HEK293 (cell line): ENCODE data around the gene S100PBP.

ENCODE experiments used
- ATF2 ChIP-seq: fragments of 450-650 bp; formaldehyde crosslinking; IDR thresholded peaks from 2 replicates; pipeline ENCODE4 v1.5.1; 2016; ENCODE audit warnings: missing biosample characterization, missing genetic modification characterization, low read depth
- BCL11A ChIP-seq: fragments of 450-650 bp; formaldehyde crosslinking; IDR thresholded peaks from 2 replicates; pipeline ENCODE4 v1.5.1; 2016; ENCODE audit warnings: low read depth, missing biosample characterization, missing genetic modification characterization
- BCL11B ChIP-seq: fragments of 450-650 bp; formaldehyde crosslinking; IDR thresholded peaks from 2 replicates; pipeline ENCODE4 v1.5.1; 2016; ENCODE audit warnings: low read depth, missing biosample characterization, missing genetic modification characterization
- MZF1 ChIP-seq: fragments of 450-650 bp; formaldehyde crosslinking; IDR thresholded peaks from 2 replicates; pipeline ENCODE4 v1.5.1; 2017; ENCODE audit warnings: missing biosample characterization, missing genetic modification characterization, borderline replicate concordance
- OSR2 ChIP-seq: fragments of 450-650 bp; formaldehyde crosslinking; IDR thresholded peaks from 2 replicates; pipeline ENCODE4 v1.5.1; 2016; ENCODE audit warnings: missing biosample characterization, missing genetic modification characterization
- REPIN1 ChIP-seq: fragments of 450-650 bp; formaldehyde crosslinking; IDR thresholded peaks from 2 replicates; pipeline ENCODE4 v1.5.1; 2017; ENCODE audit warnings: missing biosample characterization, missing genetic modification characterization, low read depth
- SCRT2 ChIP-seq: fragments of 450-650 bp; formaldehyde crosslinking; IDR thresholded peaks from 2 replicates; pipeline ENCODE4 v1.5.1; 2016; ENCODE audit warnings: missing biosample characterization, missing genetic modification characterization
- ZBTB7A ChIP-seq: fragments of 450-650 bp; formaldehyde crosslinking; IDR thresholded peaks from 2 replicates; pipeline ENCODE4 v1.5.1; 2016; ENCODE audit warnings: low read depth, missing biosample characterization, missing genetic modification characterization
- ZNF148 ChIP-seq: fragments of 450-650 bp; formaldehyde crosslinking; IDR thresholded peaks from 2 replicates; pipeline ENCODE4 v1.5.0; 2017; ENCODE audit warnings: missing biosample characterization, missing genetic modification characterization, borderline replicate concordance
- ZNF16 ChIP-seq: fragments of 450-650 bp; formaldehyde crosslinking; IDR thresholded peaks from 2 replicates; pipeline ENCODE4 v1.5.1; 2016; ENCODE audit warnings: low read depth, missing biosample characterization, missing genetic modification characterization
- ZNF184 ChIP-seq: fragments of 450-650 bp; IDR thresholded peaks from 2 replicates; pipeline ENCODE4 v1.5.1; 2018; ENCODE audit warnings: missing biosample characterization, mild to moderate bottlenecking, missing genetic modification characterization
- ZNF202 ChIP-seq: fragments of 450-650 bp; formaldehyde crosslinking; IDR thresholded peaks from 2 replicates; pipeline ENCODE4 v1.5.1; 2016; ENCODE audit warnings: missing biosample characterization, missing genetic modification characterization, borderline replicate concordance
- ZNF211 ChIP-seq: fragments of 450-650 bp; formaldehyde crosslinking; IDR thresholded peaks from 2 replicates; pipeline ENCODE4 v1.5.1; 2016; ENCODE audit warnings: low read depth, missing biosample characterization, missing genetic modification characterization
- ZNF214 ChIP-seq: fragments of 450-650 bp; formaldehyde crosslinking; IDR thresholded peaks from 2 replicates; pipeline ENCODE4 v1.5.1; 2017; ENCODE audit warnings: missing biosample characterization, mild to moderate bottlenecking, missing genetic modification characterization, borderline replicate concordance
- ZNF274 ChIP-seq, 2 experiments: fragments of 200-500 bp in 1 of 2; fragments of 450-650 bp in 1 of 2; sonication (Bioruptor generic) in 1 of 2; formaldehyde crosslinking in 1 of 2; IDR thresholded peaks; 2 replicates each; pipeline versions ENCODE4 v1.5.1 to v1.6.1; 2014 to 2016; ENCODE audit warnings: borderline replicate concordance in 1 of 2, inconsistent platforms in 1 of 2, low read length in 1 of 2, missing biosample characterization in 1 of 2, missing genetic modification characterization in 1 of 2
- ZNF416 ChIP-seq: fragments of 450-650 bp; formaldehyde crosslinking; IDR thresholded peaks from 2 replicates; pipeline ENCODE4 v1.5.1; 2016; ENCODE audit warnings: missing biosample characterization, missing genetic modification characterization
- ZNF530 ChIP-seq: fragments of 450-650 bp; formaldehyde crosslinking; IDR thresholded peaks from 2 replicates; pipeline ENCODE4 v1.5.1; 2016; ENCODE audit warnings: low read depth, missing biosample characterization, missing genetic modification characterization
- ZNF658 ChIP-seq: fragments of 450-650 bp; formaldehyde crosslinking; IDR thresholded peaks from 2 replicates; pipeline ENCODE4; 2016; ENCODE audit warnings: missing biosample characterization, missing genetic modification characterization
- ZNF704 ChIP-seq: fragments of 450-650 bp; formaldehyde crosslinking; IDR thresholded peaks from 2 replicates; pipeline ENCODE4 v1.5.1; 2016; ENCODE audit warnings: missing biosample characterization, missing genetic modification characterization
- TF ChIP-seq, protein P1 (sequence below): fragments of 450-650 bp; formaldehyde crosslinking; IDR thresholded peaks from 2 replicates; pipeline ENCODE4 v1.5.1; 2016; ENCODE audit warnings: missing biosample characterization, missing genetic modification characterization, borderline replicate concordance
- TF ChIP-seq, protein P2 (sequence below): fragments of 450-650 bp; formaldehyde crosslinking; IDR thresholded peaks from 2 replicates; pipeline ENCODE4 v1.5.1; 2016; ENCODE audit warnings: missing biosample characterization, missing genetic modification characterization
- TF ChIP-seq, protein P3 (sequence below): fragments of 450-650 bp; formaldehyde crosslinking; IDR thresholded peaks from 2 replicates; pipeline ENCODE4 v1.5.1; 2017; ENCODE audit warnings: missing biosample characterization, mild to moderate bottlenecking, missing genetic modification characterization, moderate library complexity

The S100PBP gene

DNA sequence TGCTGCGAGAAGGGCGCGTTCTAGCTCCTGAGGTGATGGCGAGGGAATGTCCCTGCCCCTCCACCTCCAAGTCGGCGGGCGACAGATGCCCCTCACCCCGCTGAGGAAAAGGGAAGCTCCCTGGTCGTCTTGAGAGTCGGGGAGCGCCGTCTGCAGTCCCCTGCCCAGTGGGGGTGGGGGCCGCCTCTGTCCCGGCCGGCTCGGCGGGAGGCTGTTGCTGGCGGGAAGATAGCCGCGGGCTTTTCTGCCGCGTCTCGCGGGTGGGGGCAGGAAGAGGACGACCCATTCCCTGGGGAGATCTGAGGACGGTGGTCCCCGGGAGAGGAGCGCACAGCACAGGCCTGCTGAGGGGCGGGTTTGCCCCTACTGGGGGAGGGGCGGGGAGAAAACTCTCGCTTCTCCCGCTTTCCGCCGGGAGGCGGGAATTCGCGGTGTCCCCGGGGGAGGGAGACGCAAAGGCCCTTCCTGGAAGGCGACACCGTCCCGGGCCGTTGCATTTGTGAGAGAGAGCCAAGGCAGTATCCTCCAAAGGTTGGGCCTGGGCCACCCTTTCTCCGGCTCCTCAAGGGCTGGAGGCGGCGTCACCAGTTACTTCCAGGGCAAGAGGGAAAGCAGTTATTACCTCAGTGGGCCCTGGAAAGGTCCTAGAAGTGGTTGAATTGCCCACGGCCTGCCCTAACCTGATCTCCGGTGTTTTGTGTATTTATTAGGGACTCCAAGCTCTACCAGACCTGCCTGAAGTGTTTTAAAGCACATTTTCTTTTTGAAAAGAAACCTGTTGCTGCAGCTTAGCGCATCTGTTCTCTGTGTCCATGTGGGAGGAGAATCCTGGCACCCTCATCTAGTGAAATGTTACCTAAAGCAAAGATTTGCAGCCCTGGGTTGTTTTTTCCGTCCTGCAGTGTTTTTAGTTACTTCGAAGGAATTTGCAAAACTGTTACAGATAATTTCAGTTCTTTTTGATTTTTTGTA, 648 bp downstream of the S100PBP start (continued):
- TF ChIP-seq ZNF148 (tag by site-specific recombination) (no peak), OSR2 (tag by site-specific recombination) (peak; percentile 27; the same call in 1 of the 2 replicates), ATF2 (tag by site-specific recombination) (no peak), ZNF184 (tag by site-specific recombination) (no peak), ZNF274 (IDR thresholded peaks at IDR 0.05; ENCODE audit: low read length) (no peak), ZNF274 (tag by site-specific recombination; IDR thresholded peaks at IDR 0.05; ENCODE audit: borderline replicate concordance) (no peak), ZNF214 (no peak), REPIN1 (no peak), MZF1 (peak; percentile 31; the same call in 1 of the 2 replicates), BCL11B (no peak; the same call in 1 of the 2 replicates), ZNF704 (tag by site-specific recombination) (0 out of 2 replicates have a peak, but pooled peaks have one; percentile 19), ZNF416 (tag by site-specific recombination) (no peak), ZNF658 (tag by site-specific recombination) (no peak), ZNF530 (tag by site-specific recombination) (no peak), ZBTB7A (tag by site-specific recombination) (0 out of 2 replicates have a peak, but pooled peaks have one; percentile 4), ZNF16 (tag by site-specific recombination) (no peak), BCL11A (tag by site-specific recombination) (no peak), ZNF211 (no peak), ZNF202 (tag by site-specific recombination) (no peak), SCRT2 (tag by site-specific recombination) (peak; percentile 98)
- TF ChIP-seq, protein P1, sequence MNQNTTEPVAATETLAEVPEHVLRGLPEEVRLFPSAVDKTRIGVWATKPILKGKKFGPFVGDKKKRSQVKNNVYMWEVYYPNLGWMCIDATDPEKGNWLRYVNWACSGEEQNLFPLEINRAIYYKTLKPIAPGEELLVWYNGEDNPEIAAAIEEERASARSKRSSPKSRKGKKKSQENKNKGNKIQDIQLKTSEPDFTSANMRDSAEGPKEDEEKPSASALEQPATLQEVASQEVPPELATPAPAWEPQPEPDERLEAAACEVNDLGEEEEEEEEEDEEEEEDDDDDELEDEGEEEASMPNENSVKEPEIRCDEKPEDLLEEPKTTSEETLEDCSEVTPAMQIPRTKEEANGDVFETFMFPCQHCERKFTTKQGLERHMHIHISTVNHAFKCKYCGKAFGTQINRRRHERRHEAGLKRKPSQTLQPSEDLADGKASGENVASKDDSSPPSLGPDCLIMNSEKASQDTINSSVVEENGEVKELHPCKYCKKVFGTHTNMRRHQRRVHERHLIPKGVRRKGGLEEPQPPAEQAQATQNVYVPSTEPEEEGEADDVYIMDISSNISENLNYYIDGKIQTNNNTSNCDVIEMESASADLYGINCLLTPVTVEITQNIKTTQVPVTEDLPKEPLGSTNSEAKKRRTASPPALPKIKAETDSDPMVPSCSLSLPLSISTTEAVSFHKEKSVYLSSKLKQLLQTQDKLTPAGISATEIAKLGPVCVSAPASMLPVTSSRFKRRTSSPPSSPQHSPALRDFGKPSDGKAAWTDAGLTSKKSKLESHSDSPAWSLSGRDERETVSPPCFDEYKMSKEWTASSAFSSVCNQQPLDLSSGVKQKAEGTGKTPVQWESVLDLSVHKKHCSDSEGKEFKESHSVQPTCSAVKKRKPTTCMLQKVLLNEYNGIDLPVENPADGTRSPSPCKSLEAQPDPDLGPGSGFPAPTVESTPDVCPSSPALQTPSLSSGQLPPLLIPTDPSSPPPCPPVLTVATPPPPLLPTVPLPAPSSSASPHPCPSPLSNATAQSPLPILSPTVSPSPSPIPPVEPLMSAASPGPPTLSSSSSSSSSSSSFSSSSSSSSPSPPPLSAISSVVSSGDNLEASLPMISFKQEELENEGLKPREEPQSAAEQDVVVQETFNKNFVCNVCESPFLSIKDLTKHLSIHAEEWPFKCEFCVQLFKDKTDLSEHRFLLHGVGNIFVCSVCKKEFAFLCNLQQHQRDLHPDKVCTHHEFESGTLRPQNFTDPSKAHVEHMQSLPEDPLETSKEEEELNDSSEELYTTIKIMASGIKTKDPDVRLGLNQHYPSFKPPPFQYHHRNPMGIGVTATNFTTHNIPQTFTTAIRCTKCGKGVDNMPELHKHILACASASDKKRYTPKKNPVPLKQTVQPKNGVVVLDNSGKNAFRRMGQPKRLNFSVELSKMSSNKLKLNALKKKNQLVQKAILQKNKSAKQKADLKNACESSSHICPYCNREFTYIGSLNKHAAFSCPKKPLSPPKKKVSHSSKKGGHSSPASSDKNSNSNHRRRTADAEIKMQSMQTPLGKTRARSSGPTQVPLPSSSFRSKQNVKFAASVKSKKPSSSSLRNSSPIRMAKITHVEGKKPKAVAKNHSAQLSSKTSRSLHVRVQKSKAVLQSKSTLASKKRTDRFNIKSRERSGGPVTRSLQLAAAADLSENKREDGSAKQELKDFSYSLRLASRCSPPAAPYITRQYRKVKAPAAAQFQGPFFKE, result no peak
- TF ChIP-seq, protein P2, sequence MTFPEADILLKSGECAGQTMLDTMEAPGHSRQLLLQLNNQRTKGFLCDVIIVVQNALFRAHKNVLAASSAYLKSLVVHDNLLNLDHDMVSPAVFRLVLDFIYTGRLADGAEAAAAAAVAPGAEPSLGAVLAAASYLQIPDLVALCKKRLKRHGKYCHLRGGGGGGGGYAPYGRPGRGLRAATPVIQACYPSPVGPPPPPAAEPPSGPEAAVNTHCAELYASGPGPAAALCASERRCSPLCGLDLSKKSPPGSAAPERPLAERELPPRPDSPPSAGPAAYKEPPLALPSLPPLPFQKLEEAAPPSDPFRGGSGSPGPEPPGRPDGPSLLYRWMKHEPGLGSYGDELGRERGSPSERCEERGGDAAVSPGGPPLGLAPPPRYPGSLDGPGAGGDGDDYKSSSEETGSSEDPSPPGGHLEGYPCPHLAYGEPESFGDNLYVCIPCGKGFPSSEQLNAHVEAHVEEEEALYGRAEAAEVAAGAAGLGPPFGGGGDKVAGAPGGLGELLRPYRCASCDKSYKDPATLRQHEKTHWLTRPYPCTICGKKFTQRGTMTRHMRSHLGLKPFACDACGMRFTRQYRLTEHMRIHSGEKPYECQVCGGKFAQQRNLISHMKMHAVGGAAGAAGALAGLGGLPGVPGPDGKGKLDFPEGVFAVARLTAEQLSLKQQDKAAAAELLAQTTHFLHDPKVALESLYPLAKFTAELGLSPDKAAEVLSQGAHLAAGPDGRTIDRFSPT (tag by site-specific recombination), result peak; percentile 74
- TF ChIP-seq, protein P3, sequence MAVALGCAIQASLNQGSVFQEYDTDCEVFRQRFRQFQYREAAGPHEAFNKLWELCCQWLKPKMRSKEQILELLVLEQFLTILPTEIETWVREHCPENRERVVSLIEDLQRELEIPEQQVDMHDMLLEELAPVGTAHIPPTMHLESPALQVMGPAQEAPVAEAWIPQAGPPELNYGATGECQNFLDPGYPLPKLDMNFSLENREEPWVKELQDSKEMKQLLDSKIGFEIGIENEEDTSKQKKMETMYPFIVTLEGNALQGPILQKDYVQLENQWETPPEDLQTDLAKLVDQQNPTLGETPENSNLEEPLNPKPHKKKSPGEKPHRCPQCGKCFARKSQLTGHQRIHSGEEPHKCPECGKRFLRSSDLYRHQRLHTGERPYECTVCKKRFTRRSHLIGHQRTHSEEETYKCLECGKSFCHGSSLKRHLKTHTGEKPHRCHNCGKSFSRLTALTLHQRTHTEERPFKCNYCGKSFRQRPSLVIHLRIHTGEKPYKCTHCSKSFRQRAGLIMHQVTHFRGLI (tag by site-specific recombination), result no peak; the same call in 1 of the 2 replicates
